GM18520 (cell line): Measurements from ENCODE around the gene GNB5.
A peak's percentile ranks its signal among the peaks of the same experiment; 100 is the strongest.

Source experiments
- ATAC-seq: cut with Tn5 transposase; IDR thresholded peaks from one replicate; pipeline ENCODE4 v1.9.1; 2021; ENCODE audit not compliant: unreplicated experiment

GNB5 gene

DNA sequence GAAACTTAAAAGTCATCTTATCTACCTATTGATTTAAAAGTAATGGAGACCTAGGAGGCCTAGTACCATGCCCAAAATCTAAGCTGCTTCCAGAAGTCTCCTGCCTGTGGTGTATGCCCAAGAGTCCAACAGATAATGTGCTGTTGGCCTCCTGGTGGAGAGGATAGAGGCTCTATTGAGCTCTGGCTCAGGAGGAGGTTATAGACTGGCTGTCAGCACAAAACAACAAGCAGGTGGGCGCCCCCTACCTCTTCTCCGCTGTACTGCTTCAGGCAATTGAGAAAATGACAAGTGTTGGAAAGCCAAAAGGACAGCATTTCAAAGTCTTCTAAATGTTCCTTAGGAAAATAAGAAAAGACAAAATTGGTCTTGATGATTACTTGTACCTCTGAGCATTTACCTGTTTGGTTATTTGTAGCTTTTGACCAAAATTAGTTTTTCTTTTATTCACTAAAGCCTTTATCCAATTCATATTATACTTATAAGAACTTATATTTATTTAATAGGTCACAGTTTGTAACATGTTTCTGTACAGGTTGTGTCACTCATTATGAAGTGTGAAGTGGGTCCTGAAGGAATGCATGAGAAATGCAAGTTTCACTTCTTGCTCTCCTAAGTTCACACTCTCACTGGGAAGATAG is 17.2 kb upstream of the GNB5 start:
- ATAC-seq: peak; percentile 58

DNA sequence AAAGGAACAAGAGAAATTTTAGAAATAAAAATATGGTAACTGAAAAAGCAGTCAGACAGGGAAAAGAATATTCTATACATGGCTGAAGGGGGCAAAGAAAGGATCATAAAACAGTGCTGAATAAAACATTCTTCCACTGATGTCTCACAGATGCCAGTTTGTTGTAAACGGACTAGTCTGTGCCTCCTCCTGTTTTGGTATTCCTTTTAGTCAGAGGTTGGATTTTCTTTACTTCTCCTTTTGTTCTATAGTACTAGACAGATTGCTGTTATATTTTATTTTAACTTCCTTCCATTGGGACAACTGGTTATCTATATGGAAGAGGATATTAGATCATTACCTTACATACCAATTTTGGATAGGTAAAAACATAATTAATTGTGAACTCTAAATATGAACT is 16.0 kb upstream of the GNB5 start:
- ATAC-seq: no peak

DNA sequence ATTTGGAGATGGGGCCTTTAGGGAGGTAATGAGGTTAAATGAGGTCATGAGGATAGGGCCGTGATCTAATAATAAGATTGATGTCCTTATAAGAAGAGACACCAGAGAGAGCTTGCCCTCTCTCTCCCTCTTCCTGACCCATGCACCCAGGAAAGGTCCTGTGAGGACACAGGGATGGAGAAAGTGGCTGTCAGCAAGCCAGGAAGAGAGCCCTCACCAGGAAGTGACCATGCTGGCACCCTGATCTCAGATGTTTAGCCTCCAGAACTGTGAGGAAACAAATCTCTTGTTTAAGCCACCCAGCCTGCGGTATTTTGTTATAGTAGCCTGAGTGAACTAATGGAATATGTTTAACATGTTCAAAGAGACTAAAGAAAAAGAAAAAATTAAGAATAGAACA is 15.3 kb upstream of the GNB5 start:
- ATAC-seq: no peak

DNA sequence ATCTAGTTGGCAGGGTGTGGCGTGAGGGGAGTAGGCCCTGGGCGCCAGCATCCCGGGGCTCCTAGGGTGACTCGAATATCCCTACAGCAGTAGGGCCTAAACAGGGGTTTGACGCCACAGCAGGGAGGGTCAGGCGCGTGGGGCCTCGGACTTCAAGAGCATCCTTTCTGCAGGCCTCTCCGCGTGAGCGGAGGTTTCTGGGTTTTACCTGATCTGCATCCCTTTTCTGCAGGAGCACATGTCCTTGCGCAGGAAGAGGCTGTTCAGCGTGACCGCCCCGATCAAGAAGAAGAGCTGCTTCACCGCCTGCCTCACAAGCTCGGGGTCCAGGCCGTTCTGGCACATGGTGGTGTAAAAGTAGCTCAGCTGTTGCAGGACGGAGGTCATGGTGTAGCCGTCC is 13.5 kb upstream of the GNB5 start:
- no peak for ATAC-seq

DNA sequence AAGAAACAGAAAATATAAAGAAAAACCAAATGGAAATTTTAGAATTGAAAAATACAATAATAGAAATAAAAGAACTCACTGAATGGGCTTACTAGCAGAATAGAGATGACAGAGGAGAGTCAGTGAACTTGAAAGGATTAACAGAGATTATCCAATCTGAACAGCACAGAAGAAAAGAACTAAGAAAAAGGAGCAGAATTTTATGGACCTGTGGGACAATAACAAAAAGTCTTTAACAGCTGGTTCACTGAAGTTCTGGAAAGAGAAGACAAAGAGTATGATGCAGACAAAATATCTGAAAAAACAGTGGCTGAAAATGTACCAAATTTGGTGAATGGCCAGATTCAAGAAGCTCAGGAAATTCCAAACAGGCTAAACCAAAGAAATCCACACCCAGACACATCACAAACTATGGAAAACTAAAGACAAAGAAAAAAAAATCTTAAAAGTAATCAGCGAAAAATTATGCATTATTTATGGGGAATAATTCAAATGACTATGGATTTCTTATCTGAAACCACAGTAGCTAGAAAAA is 9.7 kb upstream of the GNB5 start:
- no peak for ATAC-seq

DNA sequence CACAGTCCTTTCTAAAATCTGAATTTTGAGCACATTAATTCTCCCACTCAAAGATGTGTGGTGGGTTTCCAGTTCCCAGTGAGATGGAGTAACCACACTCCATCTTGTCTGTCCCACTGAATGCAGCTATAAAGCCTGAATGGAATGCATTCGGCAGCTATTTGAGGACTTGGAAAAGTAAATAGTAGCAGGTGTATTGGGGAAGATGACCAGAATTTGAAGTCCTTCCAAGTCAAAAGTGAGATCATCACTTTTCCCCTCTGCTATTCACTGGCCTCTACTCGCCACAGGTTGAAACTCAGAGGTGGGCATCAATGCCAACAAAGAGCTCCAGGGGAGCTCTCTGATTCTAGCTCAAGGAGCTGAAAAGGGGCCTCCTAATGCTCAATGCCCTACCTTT is 8.1 kb upstream of the GNB5 start:
- no peak for ATAC-seq

DNA sequence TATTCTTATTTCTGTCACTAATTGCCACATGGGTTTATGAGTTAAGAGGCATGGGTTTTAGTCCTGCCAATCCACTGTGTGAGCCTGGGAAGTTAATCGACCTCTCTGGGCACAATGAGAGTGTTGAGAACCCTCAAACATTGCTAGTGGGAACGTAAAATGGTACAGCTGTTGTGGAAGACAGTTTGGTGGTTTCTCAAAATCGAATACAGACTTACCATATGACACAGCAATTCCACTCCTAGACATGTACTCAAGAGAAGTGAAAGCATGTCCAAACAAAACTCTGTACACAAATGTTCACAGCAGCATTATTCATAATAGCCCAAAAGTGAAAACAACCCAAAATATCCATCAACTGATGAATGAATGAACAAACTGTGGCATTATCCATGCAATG is 5.7 kb upstream of the GNB5 start:
- no peak for ATAC-seq

DNA sequence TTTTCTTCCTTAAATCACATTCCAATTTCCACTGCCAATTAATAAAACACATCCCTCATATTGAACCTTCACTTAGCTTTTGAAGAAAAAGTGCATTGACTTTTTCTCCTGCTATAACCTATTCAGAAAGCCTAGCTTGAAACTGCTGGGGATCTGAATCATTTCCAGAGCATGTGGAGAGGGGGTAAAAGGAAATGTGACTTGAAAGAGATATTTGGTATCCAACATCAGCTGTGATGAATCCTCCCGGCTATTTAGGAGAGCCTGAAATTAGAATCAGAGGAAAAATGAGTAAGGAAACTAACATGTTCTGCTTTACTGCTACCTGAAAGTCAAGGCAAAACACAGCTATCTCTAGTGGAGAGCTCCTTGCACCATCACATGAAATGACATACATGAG is 2.6 kb upstream of the GNB5 start:
- no peak for ATAC-seq

DNA sequence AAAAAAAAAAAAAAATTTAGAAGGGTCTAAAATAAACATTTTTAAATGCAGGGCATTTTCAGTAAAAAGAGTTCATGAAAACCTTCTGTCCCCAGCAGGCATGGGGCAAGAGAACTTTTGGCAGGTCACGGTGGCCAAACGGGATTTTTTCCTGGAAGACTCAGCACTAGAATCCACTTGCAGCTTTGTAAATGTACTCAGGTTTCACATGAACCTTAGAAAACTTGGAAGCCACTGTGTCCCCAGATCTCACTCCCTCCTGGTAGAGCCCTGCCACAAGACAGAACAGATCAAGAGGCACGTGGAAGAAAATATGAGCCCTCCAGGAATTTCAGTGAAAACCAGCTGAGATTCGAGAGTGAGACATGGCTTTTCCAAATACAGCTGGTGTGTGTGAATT is 2.1 kb upstream of the GNB5 start:
- ATAC-seq: no peak

DNA sequence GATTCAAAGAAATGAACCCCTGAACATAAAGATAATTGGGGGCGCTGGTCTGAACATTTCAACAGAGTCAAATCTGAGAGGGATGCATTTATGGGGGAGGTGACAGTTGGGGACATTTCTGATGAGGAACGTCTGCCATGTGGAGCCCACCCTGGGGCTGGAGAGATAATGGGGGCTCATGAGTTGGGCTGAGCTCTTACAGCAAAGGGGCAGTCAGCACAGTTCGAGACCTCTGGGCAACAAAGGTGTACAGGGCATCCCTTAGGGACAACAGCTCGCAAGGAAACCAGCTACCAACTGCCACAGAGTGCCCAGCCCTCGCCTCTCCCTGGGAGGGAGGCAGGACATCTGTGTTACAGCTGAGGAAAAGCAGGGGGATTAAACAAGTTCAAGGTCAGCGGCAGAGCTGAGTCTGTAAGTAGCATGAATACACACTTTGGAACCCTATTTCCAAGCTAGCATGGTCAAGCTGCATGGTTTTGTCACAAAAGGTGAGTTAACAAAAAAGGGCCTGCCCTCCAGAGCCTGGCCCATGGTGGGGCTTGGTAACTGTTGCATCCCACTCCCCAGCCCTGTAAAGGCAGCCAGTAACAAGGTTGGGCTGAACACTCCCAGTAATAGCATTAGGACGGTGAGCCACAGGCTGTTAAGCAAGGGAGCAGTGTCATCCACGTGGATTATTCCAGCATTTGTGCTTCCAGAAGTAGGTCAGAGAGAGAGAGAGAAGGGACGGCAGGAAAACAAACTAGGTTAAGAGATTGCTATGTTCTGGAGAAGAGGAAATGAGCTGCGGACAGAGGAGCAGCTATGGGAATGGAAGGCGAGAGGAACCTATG is 4.3 kb downstream of the GNB5 start:
- ATAC-seq: no peak

DNA sequence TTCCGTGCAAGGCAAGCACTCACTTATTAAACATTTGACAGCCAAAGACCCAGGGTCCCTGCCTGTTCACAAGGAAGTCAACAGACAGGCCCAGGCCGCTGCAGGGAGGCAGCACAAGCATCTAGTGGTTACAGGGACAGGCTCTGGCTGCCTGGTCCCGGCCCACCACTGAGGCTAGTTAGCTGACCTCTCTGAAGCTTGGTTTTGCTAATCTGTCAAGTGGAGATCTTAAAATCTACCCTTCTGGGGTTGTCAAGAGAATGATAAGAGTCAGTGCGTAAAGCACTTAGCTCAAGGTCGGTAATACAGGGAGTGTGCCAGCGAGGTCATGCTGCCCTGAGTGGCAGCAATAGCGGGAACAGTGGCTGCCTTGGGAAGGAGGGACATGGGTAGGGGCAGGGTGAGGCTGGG is 6.0 kb downstream of the GNB5 start:
- no peak for ATAC-seq

DNA sequence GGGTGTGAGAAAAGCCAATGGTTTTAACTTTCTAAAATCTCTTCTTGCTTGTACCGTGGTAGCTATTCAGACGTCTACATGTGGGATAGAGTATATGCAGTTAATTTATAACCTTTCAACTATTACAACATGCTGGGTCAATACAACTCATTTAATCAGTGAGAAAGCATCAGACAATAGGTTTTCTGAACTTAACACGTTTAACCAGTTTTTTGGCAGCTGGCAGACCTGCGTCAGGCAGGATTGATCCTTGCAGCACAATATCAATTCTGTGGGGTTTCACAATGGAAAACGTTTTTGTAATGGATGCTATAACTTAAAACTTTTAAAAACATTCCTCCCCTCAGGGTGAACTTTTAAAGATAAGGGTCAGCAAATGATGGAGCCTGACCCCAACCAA is 6.5 kb downstream of the GNB5 start:
- ATAC-seq: no peak

DNA sequence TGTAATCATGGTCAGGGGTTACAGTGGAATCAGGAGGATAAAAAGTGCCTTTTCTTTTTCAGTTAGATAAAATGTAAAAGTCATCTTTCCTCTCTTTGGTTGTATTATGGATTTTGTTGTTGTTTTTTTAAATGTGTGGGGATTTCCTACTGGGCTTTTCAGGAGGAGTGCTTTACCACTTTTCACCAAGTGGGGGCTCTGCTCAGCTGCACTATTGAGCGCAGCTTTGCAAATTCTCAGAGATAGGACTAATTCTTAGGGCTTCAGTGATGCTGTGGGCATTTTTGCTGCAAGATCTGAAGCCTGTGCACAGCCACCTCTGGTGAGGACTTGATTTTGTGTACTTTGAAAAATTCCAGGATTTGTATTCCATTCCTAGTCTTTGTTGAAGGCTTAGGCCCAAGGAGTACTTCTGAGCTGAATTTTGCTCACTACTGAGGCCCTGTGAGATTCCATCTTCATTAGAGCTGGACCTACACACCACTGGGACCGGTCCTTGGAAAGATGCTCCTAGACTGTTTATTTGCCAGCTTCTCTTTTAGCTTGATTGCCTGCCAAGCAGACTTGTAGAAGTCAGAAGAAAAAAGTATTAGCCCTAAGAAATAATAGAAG is 7.5 kb downstream of the GNB5 start:
- ATAC-seq: no peak

DNA sequence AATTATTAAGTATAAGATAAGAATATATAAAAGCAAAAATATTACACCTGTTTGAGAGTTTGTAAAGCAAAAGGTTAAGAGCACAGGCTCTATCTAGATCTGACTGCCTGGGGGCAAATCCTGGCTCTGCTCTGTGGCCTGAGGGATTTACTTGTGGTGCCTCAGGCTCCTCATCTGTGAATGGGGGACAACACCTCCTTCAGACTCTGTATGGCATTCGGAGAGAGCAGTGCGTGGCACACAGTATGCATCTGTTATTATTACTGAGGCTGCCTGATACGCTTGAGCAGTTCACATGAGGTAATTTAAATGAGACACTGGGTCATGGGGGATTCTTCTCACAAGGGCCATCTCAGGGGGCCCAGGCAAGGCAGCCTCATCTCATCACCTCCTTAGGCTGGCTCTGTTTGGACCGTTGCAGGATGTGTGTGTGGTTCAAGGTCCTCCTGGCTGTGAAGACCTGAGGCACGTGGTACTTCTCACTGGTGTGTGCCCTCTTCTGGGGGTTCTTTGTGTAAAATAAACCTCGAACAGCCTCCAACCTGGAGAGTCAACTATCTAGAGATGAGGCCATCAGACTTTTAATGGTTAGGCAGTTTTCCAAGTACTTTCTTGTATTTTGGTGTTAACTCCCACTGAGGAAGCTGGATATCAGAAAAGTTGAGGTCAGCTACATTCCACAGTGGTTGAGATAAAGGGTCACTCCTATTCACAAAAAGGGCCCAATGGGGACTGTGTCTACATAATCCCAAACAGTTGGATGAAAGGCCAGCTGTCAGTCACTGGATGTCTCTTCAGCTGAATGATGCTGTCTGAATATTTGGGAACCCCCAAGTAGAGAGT is 9.0 kb downstream of the GNB5 start:
- ATAC-seq: no peak

DNA sequence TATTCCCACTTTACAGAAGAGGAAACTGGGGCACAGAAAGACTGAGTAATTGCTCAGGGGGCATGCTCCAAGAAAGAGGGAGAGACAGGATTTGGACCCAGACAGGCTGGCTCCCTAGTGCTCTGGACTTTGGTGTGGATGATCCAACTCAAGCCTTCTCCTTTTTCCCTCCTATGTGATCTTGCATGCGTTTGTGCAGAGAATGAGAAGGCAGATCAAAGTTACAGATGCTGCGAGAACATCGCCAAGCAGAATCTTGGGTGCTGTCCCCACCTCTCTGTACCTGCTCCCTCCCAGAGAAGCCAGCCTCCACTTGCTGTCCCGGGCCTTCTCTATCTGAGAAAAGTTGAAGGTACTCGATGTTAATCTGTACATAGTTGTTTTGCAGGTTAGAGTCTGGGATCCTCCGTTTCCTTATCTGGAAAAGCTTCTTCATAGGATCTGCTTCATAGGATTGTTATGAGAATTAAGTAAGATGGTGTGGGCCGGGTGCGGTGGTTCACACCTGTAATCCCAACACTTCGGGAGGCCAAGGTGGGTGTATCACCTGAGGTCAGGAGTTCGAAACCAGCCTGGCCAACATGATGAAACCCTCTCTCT is 10.2 kb downstream of the GNB5 start:
- ATAC-seq: no peak

DNA sequence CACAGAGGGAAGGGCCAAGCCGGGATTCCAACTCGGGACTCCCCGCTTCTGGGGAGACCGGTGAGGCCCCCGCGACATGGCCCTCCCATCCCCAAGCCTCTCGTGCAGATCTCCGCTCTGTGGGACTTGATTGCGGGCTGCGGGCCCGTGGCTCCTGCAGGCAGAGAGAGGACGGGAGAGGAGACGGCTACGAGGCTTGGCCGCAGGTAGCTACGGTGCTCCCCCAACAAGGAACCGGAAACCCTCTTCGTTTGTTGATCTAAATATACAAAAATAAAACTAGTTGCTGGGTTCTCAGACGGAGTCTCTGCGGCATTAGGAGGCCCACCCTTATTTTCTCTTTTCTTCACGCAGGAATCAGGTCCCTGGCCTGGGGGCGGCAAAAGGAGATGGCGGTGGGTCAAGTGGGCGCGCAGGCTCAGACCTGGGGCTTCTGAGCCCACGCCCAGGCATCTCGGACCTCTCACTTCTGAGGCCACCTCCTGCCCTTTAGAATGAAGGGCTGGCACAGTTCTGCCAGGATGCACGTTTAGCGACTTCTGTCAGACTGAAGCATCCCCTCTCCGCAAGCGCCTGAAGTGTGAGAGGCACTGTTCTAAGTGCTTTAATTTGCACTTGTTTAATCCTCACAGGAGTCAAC is 10.9 kb downstream of the GNB5 start:
- ATAC-seq: peak; percentile 13

DNA sequence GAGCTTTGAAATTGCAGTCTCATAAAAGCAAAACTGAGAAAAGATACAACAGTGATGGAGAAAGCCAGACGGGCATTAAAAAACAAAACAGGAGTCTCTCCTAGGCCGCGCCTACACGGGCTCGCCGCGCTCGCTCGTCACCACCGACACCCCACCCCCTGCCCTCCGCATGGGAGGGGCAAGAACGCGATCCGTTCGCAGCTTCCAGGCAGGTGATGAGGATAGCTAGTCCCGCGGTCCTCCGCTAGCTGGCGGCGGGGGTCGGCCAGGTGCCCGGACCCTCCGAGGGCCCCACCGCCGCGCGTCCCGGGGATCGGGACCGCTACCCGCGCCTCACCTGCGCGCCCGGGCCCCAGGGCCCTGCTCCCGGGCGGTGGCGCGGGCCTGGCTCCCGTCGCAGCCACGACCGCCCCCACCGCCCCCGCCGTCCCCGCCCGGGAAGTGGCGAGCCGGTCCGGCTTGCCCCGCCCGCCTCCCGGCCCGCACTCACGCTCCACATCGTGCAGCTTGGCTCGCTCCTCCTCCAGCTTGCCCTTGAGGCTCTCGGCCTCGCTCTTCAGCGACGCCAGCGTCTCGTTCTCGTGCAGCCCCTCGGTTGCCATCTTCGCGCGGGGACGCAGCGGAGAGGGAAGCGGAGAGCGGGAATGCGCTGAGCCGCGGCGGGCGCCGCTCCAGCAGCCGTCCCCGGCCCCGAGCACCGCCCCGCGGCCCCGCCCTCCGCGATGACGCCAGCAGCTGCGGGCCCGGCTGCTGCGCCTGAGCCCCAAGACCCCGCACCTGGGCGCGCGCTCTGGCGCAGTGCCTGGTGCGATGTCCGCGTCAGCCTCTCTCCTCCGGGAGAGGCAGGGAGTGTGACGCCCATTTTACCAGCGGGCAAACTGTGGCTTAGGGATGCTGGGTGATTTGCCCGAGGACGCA is 11.7 kb downstream of the GNB5 start:
- ATAC-seq: peak; percentile 82

DNA sequence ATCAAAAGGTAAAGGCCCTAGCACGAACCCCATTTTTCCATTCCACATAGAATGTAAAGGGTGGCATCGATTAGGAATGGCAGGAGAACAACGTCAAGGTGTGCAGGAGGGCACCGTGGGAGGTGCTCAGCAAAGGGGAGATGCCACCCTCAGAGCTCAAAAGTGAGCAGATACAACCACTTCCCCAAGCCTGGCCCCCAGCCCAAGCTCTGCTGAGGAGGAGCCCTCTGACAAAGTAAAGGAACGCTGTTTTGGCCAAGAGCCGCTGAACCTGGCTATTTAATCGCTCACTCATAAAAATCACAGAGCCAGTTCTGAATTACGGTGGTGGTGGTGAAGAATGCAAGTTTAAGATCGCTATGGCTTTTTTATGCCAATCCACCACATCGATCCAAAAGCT is 12.4 kb downstream of the GNB5 start:
- no peak for ATAC-seq

DNA sequence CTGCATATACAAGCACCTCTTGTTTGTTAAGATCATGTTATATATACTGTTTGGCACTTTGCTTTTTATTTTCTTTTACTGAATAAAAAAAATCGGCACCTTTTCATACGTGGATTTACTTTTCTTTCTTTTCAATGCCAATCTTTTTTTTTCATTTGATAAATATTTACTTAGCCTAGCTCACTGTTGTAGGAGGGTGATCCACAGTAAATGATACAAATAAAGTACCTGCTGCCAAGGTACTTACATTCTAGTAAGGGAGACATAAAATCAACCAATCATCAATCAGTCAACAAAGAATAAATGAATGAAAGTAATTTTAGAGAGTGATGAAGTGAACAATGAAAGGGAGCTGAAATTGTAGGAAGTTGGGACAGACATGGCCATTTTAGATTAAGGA is 18.3 kb downstream of the GNB5 start:
- ATAC-seq: no peak
